ENCODE data around the gene NAA60. TPM values are rescaled to one million over a fixed set of nuclear protein-coding genes. Genes with fewer than 3 reads are reported as not detected.

Gene NAA60
- total and polyA plus RNA-seq, 4 donors = 16.6 to 57.7 (median 48.5) TPM

DNA sequence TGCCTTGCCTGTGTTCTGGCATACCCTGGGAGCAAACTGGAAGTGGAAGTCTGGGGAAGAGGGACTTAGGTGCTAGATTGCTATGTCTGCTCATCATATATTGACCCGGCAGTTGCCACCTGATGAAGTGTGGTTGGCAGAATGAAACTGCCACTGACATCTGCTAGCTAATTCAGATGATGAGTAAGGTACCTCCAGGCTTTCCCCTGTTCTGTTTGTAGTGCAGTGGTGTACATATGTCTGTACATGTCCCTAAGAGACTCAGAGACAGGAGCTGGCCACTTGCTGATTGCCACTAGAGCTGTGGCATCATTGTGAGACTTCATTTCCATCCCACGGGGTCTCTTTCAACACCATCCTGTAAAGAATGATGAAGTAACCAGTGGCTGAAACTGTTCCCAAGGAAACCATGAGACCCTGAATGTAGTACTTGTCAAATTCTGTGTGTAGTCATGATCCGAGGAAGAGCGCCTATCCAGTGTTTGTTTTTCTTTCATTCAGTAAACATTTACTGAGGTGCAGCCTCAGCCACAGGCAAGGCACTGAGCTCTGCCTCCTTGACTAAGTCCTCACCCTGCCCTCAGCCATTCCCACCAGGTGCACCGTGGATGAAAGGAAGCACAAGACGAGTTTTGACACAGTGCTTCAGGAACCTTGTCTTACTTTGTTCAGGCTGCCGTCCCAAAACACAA is 70.6 kb downstream of the NAA60 start:
- Histone ChIP-seq H3K4me1 (ENCODE audit: control insufficient read depth in 5 of 5, insufficient read depth in 5 of 5, low read length in 5 of 5) (no peaks in the 10 kb centered on the region), H3K9me3 (ENCODE audit: control insufficient read depth in 4 of 4, insufficient read depth in 3 of 4, low read length in 3 of 4) (peaks cover 0 to 3% (median 0%) of the 10 kb centered on the region in 4 donors), H3K36me3 (ENCODE audit: control insufficient read depth in 4 of 4, insufficient read depth in 4 of 4, low read length in 4 of 4) (peaks cover 35 to 53% (median 42%) of the 10 kb centered on the region in 4 donors), H3K27ac (ENCODE audit: low read depth in 1 of 2, low read length in 1 of 2) (no peak overlapping the region), H3K4me3 (no peak overlapping the region), H3K9ac (ENCODE audit: insufficient read depth in 1 of 2, low read length in 2 of 2) (no peak overlapping the region), H3K27me3 (ENCODE audit: control insufficient read depth in 3 of 3, insufficient read depth in 3 of 3, low read length in 2 of 3) (no peaks in the 10 kb centered on the region)
- WGBS, 2 donors = 80 to 82% methylated on average over 7 of the region's 7 CpGs
- DNase-seq (no peak), ATAC-seq (ENCODE audit: insufficient read depth, low FRiP score) (no peak)
- TF ChIP-seq, protein P1, sequence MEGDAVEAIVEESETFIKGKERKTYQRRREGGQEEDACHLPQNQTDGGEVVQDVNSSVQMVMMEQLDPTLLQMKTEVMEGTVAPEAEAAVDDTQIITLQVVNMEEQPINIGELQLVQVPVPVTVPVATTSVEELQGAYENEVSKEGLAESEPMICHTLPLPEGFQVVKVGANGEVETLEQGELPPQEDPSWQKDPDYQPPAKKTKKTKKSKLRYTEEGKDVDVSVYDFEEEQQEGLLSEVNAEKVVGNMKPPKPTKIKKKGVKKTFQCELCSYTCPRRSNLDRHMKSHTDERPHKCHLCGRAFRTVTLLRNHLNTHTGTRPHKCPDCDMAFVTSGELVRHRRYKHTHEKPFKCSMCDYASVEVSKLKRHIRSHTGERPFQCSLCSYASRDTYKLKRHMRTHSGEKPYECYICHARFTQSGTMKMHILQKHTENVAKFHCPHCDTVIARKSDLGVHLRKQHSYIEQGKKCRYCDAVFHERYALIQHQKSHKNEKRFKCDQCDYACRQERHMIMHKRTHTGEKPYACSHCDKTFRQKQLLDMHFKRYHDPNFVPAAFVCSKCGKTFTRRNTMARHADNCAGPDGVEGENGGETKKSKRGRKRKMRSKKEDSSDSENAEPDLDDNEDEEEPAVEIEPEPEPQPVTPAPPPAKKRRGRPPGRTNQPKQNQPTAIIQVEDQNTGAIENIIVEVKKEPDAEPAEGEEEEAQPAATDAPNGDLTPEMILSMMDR (IDR thresholded peaks at IDR 0.05; ENCODE audit: control extremely low read depth, extremely low read depth) = no peak

GRCh38 chr16:3514621-3515020 is 71.1 kb downstream of the NAA60 start:
- no peak overlapping the region for H3K27ac ChIP-seq (ENCODE audit: low read depth in 1 of 2, low read length in 1 of 2)
- WGBS, 2 donors = 96% methylated on average over 4 of the region's 4 CpGs
- no peak overlapping the region for H3K4me3 ChIP-seq
- TF ChIP-seq, protein P1 (IDR thresholded peaks at IDR 0.05; ENCODE audit: control extremely low read depth, extremely low read depth) = no peak
- DNase-seq (no peak), ATAC-seq (ENCODE audit: insufficient read depth, low FRiP score) (no peak)
- peaks cover 0 to 3% (median 0%) of the 10 kb centered on the region in 4 donors for H3K9me3 ChIP-seq (ENCODE audit: control insufficient read depth in 4 of 4, insufficient read depth in 3 of 4, low read length in 3 of 4)
- H3K27me3 ChIP-seq (ENCODE audit: control insufficient read depth in 3 of 3, insufficient read depth in 3 of 3, low read length in 2 of 3) = no peaks in the 10 kb centered on the region
- no peaks in the 10 kb centered on the region for H3K4me1 ChIP-seq (ENCODE audit: control insufficient read depth in 5 of 5, insufficient read depth in 5 of 5, low read length in 5 of 5)
- H3K9ac ChIP-seq (ENCODE audit: insufficient read depth in 1 of 2, low read length in 2 of 2) = no peak overlapping the region
- peaks cover 30 to 56% (median 43%) of the 10 kb centered on the region in 4 donors for H3K36me3 ChIP-seq (ENCODE audit: control insufficient read depth in 4 of 4, insufficient read depth in 4 of 4, low read length in 4 of 4)

DNA sequence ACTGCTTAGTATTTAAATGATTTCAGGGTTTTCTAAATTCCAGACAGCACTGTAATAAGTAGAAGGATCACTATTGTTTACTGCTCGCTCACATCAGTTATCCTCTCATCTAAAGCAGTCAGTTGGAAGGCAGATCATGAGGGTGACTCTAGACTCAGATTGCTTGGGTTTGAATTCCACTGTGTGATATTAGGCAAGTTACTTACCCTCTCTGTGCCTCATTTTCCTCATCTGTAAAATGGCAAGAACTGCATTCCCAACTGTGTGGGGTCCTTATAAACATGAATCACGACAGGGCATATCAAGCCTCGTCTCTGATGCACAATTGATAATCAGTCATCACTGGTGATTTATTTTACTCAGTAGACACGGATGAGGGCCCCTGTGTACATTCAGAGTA is 72.4 kb downstream of the NAA60 start:
- Histone ChIP-seq H3K27ac (ENCODE audit: low read depth in 1 of 2, low read length in 1 of 2) (no peak overlapping the region), H3K36me3 (ENCODE audit: control insufficient read depth in 4 of 4, insufficient read depth in 4 of 4, low read length in 4 of 4) (peaks cover 29 to 61% (median 48%) of the 10 kb centered on the region in 4 donors), H3K9me3 (ENCODE audit: control insufficient read depth in 4 of 4, insufficient read depth in 3 of 4, low read length in 3 of 4) (peaks cover 0 to 3% (median 0%) of the 10 kb centered on the region in 4 donors), H3K4me1 (ENCODE audit: control insufficient read depth in 5 of 5, insufficient read depth in 5 of 5, low read length in 5 of 5) (no peaks in the 10 kb centered on the region), H3K27me3 (ENCODE audit: control insufficient read depth in 3 of 3, insufficient read depth in 3 of 3, low read length in 2 of 3) (no peaks in the 10 kb centered on the region), H3K4me3 (no peak overlapping the region), H3K9ac (ENCODE audit: insufficient read depth in 1 of 2, low read length in 2 of 2) (no peak overlapping the region)
- TF ChIP-seq, protein P1 (IDR thresholded peaks at IDR 0.05; ENCODE audit: control extremely low read depth, extremely low read depth) = no peak
- DNase-seq = no peak
- ATAC-seq (ENCODE audit: insufficient read depth, low FRiP score) = no peak
- WGBS, 2 donors = 95 to 96% methylated on average over 4 of the region's 4 CpGs

Data from lung (tissue), 12 donors.